ENCODE results near the gene ZGRF1. TPM values are rescaled to one million over a fixed set of nuclear protein-coding genes. Genes with fewer than 3 reads are reported as not detected.
"Not testable (repeated sequence)": the region's sequence is repeated elsewhere in the genome, so short reads cannot be mapped to it uniquely, and the experiment has no call there.

The ZGRF1 gene
- total RNA-seq, 4 donors from 2014 or later, result 6.4 to 34.5 (median 8.1) TPM

- intact Hi-C loops (cut with DNase I; ENCODE audit: low total_unique reads), result no loop called here
- Histone ChIP-seq H3K4me1 (no peaks in the 10 kb centered on the region), H3K9me3 (no peaks in the 10 kb centered on the region), H3K36me3 (no peaks in the 10 kb centered on the region), H3K4me3 (no peak overlapping the region), H3K27ac (no peak overlapping the region), H3K27me3 (no peaks in the 10 kb centered on the region)
- DNase-seq, result no peak
- TF ChIP-seq CTCF (IDR thresholded peaks at IDR 0.05) (no peak), POLR2A (IDR thresholded peaks at IDR 0.05) (no peak)
Observed at GRCh38 chr4:112562254-112562879, 74.3 kb downstream of the ZGRF1 start.

GRCh38 chr4:112560084-112560483, 76.6 kb downstream of the ZGRF1 start:
- intact Hi-C loops (cut with DNase I; ENCODE audit: low total_unique reads), result no loop called here
- no peak overlapping the region for H3K4me3 ChIP-seq
- H3K36me3 ChIP-seq, result no peaks in the 10 kb centered on the region
- no peaks in the 10 kb centered on the region for H3K4me1 ChIP-seq
- TF ChIP-seq CTCF (IDR thresholded peaks at IDR 0.05), result no peak
- no peak for TF ChIP-seq POLR2A (IDR thresholded peaks at IDR 0.05)
- H3K27me3 ChIP-seq, result no peaks in the 10 kb centered on the region
- no peak for DNase-seq
- no peak overlapping the region for H3K27ac ChIP-seq
- no peaks in the 10 kb centered on the region for H3K9me3 ChIP-seq

- Histone ChIP-seq H3K9me3 (no peaks in the 10 kb centered on the region), H3K27me3 (no peaks in the 10 kb centered on the region), H3K36me3 (no peaks in the 10 kb centered on the region), H3K27ac (no peak overlapping the region), H3K4me1 (no peaks in the 10 kb centered on the region), H3K4me3 (no peak overlapping the region)
- intact Hi-C loops (cut with DNase I; ENCODE audit: low total_unique reads), result no loop called here
- no peak for DNase-seq
- TF ChIP-seq CTCF (IDR thresholded peaks at IDR 0.05), result no peak
- TF ChIP-seq POLR2A (IDR thresholded peaks at IDR 0.05), result no peak
Observed at GRCh38 chr4:112559053-112559452, 77.7 kb downstream of the ZGRF1 start.

- Histone ChIP-seq H3K27ac (no peak overlapping the region), H3K36me3 (no peaks in the 10 kb centered on the region), H3K4me3 (no peak overlapping the region), H3K4me1 (no peaks in the 10 kb centered on the region), H3K9me3 (no peaks in the 10 kb centered on the region), H3K27me3 (no peaks in the 10 kb centered on the region)
- TF ChIP-seq CTCF (IDR thresholded peaks at IDR 0.05) (no peak), POLR2A (IDR thresholded peaks at IDR 0.05) (no peak)
- intact Hi-C loops (cut with DNase I; ENCODE audit: low total_unique reads), result no loop called here
- DNase-seq, result no peak
Observed at GRCh38 chr4:112557676-112558411, 78.9 kb downstream of the ZGRF1 start.

GRCh38 chr4:112554271-112554670, 82.4 kb downstream of the ZGRF1 start:
- intact Hi-C loops (cut with DNase I; ENCODE audit: low total_unique reads); H3K9me3 ChIP-seq; DNase-seq; H3K27me3 ChIP-seq; H3K36me3 ChIP-seq; H3K27ac ChIP-seq; H3K4me3 ChIP-seq; H3K4me1 ChIP-seq: not testable (repeated sequence)

Data from uterus (tissue), 4 donors.